Stimulated activated CD4-positive, alpha-beta T cell treated with anti-CD3 and anti-CD28 coated beads, Interleukin-1b, Interleukin-23, amount 100 ng/mL, for 1 hour (primary cell): ENCODE results near the gene SIRPB1.
"Not testable (repeated sequence)": the region's sequence is repeated elsewhere in the genome, so short reads cannot be mapped to it uniquely, and the experiment has no call there.

ENCODE experiments used
- DNase-seq, 2 donors: peaks; one replicate each; pipeline ENCODE4 v3.0.0-alpha.2; 2020; ENCODE audit warnings: low read depth in 2 of 2

SIRPB1 gene

DNA sequence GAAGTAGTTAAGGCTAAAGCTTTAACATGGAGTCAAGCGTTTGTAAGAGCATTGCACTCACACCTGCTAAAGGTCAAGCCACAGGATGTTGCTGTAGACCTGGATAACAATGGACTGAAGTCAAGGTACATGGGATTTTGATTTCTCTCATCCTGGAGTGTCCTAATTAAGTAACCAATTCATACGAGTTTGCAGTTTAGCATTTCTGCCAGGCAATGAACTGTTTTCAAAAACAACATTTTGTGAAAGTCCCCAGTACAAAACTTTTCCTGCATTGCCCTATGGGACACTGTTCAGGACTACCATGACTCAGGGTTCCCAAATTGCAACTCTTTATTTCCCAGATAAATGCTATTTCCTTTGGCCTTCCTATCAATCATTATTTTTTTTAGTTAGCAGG, 17.4 kb upstream of the SIRPB1 start:
- no peak for DNase-seq

DNA sequence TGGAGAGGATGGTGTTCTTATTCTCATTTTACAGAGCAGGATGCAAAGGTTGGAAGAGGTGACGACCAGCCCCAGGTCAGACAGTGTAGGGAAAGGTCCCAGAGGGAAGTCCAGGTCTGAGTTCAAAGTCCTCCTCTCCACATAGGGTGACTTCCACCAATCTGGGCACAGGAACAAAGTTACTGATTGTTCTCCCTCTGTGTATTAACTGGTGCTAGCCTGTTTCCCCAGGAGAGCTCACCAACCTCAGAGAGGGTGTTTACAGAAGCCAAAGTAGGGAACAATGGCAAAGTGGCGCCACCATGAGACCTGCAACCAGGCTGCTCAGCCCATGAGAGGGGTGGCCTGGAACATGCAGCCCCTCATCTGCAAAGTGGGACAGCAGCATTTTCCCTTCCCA, 16.8 kb upstream of the SIRPB1 start:
- no peak for DNase-seq

DNA sequence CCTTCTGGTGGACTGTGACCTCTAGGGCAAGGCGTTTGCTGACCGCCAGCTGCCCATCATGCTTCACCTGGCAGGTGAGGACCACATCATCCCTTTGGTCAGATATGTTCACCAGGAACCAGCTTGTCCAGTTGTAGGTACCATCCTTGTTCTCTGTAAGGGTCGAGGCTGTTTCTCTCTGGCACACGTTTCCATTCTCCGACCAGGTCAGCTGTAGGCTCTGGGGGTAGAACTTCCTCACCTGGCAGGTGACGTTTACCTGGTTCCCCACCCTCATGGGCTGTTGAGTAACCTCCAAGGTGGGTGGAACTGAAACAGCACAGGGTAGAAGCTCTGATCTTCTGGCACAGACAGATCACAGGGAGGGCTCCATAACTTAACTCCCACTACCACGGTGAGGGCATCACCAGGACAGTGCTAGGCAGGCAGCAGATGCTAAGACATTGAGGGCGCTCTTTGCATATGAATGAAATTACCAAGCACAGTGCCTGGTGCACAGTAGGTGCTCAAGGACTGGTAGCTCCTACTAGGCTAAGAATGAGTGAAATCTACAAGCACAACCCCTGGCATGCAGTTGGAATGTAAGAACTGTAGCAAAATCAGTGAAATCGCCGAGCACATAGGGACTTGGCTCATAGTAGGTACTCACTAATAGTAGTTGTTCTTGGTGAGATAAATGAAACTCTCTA, 15.6 kb upstream of the SIRPB1 start:
- no peak for DNase-seq

DNA sequence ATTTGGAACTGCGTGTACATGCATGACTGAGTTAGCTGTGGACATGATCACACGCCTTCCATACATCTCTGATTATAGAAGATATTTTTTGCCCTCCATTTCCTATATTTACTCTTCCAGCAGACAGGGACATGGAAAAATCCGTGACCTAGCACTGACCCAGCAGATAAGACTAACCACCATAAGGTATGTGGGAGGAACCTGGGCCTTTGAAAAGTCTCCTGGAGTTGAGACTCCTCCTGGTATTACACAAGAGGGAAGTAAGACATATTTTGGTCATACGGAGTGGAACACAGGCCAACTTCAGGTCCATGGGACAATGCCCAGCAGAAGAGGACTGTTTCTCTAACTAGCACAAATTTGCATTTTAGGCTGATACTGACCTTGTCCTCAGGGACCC, 13.7 kb upstream of the SIRPB1 start:
- DNase-seq, result no peak

DNA sequence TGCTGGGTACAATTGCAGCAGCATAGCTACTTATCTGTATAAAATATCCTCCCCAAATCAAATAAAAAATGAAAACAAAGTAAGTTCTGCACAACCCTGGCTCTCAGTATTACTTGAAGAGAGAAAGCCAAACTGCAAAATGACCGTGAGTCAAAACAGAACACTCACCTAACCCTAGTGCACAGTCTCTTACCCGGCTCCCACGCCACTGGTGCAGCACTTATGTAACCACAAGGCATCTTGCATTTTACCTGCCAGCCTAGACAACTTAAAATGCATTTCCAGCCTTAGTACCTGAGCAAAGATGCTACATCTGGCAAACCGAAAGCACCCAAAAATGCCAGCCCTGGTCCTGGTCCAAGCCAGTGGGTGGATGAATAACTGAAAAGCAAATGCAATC, 12.4 kb upstream of the SIRPB1 start:
- no peak for DNase-seq

DNA sequence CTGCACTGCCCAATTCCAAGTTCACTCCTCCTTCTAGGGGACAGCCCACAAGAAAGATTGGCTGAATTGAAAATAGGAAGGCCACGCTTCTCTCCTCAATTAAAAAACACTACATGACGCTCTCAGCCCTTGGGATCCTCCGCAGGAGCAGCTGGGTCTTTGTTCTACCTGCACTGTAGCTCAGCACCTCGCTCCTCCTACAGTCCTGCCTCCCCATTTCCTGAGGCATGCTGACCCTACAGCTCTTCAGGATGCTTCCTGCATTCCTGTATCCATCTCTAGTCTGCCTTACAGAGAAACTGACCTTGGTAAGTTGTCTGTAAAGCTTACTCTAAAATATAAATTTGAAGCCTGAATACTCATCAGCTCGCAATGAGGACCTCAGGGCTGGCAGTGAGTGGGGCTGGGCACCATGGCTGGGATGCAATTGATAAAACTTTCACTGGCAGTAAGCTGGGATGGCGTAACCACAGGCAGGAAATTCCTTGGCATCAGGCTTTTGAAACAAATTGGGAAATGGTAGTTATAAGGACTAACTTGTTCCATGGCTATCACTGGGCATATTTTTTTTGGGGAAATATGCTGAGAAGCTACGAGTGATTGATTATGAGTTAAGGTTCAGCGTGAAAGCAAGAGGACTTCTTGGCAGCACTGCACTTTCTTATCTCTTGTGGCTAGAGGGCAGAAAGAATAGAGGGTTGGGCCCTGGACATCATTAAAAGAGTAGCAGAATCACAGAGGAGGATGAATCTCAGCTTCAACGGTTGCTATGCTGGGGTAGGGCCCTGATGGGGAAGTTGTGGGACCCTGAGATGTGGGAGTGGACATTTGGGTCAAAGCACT, 11.7 kb upstream of the SIRPB1 start:
- DNase-seq, result no peak

DNA sequence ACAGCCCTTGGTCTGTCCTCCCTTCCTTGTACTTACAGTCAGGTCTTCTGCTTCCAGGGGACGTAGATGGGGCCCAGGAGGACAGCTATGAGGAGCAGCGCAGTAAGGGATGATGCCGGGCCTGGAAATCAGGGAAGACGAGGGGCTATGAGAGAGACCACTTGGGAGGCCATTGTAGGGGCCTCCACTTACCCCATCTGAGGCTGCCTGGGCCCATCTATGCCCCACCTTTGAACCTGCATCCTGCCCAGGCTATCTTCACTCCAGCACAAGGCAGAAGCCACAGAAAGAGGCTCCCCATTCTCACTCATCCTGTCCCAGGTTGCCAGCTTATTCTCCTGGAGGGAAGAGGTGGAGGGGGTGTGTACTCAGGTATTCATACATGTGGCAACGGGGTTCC, 10.4 kb upstream of the SIRPB1 start:
- no peak for DNase-seq

DNA sequence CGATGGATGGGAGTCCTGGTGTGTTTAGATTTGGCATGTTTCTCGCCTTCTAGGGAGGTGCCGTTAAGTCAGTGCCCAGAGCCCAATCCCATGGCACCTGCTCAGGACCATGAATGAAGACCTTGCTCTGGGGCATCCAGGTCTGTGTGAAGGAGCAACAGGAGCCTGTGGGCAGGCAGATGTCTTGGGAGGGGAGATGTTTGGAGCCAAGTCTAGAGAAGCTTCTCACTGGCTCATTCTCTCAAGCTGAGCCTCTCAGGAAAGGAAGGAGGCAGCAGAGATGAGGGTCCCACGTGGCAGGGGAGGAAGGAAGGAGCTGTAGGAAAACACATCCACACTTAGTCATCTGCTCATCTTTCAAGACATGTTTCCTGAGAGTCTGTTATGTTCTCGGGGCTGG, 9.5 kb upstream of the SIRPB1 start:
- DNase-seq, result no peak

DNA sequence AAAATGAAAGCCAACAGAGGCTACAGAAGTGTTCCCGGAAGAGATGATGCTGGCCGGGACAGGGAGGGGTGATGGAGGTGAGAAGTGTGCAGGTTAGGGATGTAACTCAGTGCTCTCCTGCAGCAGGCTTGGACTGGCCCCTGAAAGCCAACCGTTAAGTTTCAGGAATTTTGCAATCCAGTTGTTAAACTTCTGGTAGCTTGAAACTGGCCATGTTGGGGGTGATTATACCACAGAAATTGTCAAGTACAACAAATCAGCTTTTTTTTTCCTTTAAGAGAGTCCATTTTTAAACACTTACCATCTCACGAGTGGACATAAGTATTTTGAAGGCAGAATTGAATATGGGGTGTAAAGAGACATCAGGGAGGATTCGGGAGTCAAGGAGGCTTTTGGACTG, 8.8 kb upstream of the SIRPB1 start:
- DNase-seq, result no peak

DNA sequence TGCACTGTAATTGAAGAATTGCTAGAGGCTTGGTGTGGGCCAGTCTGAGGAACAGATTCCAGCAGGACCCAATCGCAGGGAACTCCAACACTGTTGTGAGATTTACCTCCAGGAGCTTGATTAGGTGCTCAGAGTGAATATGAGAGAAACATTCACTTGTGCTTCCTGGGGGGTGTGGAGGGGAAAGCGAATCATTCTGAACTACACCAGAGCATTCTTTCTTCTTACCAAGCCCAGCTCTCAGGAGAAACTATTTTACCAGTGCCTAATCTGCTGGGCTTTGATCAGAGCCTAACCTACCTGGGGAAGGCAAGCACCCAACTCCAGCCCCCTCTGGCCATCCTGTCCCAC, 7.4 kb upstream of the SIRPB1 start:
- no peak for DNase-seq

DNA sequence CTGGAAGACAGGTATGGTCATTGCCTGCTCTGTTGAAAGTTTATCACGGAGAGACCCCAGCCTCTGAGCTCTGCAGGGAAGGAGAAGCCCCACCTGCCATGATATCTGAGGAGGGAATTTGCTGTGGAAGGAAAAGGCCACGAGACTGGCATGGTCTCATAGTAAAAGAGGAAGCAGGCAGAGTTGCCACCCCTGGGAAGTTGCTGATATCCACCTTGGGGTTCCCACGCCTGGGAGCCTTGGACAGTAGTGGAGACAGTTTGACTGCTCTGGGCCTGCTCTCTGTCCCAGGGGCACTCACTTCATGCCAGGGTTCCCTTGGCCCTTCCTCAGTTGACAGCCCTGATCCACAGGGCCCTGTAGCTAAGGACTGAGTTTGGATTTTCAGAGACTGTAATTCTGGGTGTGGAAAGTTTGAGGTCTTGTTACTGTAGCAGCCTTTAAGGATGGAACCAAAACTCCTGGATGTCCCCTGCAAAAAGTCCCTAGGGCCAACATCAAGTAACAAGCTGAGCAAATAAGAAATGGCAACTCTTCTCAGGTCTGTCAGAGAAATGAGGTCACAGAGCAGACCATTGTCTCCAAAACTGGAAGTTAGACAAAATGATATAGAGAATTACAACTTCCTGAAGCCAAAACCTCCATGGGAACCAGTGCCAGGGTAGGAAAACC, 6.9 kb upstream of the SIRPB1 start:
- DNase-seq, result no peak

DNA sequence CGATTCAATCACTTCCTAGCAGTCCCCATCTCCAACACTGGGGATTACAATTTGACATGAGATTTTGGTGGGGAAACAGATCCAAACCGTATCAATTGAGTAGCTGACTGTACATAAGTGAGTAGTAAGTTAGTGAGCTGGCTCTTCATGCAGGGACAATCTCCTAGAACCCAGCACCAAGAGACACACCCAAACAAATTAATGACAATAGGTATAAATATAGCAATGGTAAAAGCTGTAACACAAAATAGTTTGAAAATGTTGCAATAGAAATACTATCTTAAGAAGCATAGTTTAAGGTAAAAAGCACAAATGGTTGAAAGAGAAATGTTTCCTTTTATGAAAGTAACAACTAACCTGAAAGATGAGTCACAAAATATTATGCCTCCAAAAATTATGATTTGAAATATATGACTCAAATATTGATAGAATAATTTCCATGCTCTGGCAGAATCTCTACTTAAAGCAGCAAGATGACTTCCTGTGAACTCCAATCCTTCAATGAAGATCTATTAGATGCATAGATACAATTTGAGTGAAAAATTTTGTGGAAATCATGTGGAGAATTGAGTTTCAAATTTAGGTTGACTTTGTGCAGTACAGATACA, 5.4 kb upstream of the SIRPB1 start:
- DNase-seq, result no peak

DNA sequence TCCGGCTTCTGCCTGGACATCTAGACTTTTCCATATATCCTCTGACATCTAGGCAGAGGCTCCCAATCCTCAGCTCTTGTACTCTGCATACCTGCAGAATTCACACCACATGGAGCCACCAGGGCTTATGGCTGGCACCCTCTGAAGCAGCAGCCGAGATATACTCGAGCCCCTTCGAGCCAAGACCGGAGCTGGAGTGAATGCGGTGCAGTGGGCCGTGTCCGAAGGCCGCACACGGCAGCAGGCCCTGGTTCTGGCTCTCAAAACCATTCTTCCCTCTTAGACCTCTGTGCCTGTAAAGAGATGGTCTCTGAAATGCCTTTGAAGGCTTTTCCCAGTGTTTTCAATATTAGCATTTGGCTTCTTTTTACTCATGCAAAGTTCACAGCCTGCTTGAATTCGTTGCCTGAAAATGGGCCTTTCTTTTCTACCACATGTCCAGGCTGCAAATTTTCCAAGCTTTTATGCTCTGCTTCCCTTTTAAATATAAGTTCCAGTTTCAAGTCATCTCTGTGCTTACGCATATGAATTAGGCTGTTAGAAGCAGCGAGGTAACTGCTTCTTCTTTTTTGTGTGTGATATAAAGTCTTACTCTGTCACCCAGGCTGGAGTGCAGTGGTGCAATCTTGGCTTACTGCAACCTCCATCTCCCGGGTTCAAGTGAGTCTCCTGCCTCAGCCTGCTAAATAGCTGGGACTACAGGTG, 3.8 kb upstream of the SIRPB1 start:
- no peak for DNase-seq

DNA sequence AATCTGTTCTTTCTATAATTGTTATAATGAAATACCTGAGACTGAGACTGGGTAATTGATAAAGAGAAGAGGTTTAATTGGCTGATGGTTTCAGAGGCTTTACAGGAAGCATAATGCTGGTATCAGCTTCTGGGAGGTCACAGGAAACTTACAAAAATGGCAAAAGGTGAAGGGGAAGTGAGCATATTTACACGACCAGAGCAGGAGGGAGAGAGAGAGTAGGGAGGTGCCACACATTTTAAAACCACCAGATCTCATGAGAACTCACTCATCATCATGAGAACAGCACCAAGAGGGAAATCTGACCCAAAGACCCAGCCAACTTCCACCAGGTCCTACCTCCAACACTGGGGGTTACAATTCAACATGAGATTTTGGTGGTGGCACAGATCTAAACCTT, 2.6 kb upstream of the SIRPB1 start:
- DNase-seq, result no peak

DNA sequence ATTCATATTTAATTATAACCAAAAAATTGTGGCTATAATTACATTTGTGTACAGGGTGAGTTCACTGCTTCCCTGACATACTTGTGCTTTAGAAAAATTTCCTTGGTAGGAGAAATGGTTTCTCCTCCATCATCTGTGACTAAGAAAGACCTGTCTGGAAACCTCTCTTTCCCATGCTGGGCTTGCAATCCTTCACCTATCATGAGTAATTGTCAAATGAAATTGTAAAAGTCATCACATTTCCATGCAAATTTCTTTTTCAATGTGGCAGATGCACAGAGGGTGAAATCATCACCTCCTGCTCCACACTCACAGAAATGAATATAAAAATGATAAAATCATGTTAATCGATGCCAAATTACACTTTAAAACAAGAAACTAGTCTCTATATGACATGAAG, 1.5 kb upstream of the SIRPB1 start:
- no peak for DNase-seq

DNA sequence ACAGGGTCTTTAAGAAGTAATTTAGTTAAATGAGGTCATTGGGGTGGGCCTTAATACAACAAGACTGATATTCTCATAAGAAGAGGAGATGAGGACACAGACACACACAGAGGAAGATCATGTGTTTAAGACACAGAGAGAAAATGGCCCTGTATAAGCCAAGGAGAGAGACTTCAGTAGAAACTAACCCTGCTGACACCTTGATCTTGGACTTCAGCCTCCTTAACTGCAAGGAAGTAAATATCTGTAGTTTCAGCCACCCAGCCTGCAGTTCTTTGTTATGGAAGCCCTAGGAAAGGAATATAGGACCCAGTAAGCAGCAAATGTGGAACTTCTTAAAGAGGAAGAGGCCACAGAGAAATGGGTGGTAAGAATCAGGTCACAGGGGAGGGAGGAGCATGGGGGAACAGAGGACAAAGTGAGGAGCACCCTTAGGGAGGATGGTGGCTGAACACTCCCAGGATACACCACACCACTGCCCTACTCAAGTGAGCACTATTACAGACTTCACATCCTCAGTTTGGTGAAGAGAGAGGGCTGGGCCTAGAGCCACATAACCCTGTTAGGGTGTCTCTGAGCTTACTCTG, 762 bp downstream of the SIRPB1 start:
- no peak for DNase-seq

DNA sequence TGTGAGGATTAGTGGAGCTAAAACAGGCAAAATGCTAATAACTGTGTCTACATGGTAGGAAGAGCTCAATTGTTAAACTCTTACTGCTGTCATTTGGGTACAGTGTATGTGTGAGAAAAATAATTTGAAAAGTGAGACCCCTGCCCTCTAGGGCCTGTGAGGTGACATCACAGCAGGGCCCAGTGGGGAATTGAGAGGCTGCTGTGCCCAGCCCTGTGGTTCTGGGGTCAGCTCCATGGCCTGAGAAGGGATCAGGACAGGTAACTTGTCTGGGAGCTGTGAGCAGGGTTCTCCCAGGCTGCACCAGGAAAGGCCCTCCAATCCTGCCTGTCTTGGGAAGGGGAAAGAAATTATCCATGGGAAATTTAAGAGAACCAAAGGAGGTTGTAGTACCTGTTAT, 1.3 kb downstream of the SIRPB1 start:
- DNase-seq, result no peak

DNA sequence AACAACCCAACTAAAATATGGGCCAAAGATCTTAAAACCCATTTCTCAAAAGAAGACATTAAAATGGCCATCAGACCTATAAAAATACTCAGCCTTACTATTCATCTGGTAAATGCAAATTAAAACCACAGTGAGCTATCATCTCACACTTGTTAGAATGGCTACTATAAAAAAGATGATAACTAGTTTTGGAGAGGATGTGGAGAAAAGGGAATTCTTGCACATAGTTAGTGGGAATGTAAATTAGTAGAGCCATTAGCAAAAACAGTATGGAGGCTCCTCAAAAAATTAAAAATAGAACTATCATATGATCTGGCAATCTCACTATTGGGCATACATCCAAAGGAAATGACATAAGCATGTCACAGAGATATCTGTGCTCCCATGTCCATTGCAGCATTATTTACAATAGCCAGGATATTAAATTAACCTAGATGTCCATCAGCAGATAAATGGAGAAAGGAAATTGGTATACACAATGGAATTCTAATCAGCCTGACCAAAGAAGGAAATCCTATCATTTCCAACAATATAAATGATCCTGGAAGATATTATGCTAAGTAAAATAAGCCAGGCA, 2.9 kb downstream of the SIRPB1 start:
- no peak for DNase-seq

DNA sequence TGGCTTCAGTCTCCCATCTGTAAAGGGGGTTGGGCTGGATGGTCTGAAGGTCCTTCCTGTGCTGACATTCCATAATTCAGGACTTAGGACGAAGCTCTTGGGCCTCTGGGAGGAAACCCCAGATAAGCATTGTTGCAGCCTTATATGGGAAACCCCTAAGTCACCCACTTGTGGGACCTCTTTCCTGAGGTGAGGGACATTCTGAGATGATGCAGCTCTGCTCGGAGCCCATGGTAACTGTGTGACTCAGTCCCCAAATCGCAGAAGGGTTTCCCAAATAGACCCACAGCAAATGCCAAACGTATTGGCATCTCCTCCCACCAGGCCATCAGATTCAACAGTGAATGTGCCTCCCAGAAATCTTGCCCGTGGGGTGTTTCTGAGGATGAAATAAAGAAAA, 9.4 kb downstream of the SIRPB1 start:
- DNase-seq, result not testable (repeated sequence)

DNA sequence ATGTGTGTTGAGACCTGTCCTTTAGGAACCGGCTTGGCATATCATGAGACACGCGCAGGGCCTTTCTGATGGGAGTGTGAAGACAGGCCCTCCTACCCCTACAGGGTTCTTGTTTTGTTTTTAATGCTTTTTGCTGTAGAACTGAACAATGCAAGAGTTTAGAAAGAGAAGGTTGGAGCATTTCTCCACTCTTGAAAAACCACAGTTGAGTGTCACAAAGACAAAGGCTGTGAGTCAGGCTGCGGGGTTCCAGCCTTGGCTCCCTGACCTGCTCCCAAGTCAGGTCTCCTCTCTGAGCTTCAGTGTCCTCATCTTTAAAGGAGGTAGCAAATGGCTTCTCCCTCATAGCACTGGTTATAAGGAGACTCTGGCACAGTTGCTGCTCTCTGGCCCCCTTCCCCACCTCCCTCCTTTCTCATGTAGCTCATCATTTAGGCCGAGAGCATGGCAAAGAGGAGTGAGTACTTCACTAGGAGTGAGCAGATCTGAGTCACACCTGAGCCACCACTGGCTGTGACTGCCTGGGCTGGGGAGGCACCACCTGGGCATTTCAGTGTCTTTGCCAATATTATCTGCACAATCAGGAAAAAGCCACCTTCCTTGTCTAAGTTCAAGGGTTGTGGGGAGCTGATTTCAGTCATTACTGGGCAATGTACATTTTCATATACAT, 11.0 kb downstream of the SIRPB1 start:
- DNase-seq, result not testable (repeated sequence)

DNA sequence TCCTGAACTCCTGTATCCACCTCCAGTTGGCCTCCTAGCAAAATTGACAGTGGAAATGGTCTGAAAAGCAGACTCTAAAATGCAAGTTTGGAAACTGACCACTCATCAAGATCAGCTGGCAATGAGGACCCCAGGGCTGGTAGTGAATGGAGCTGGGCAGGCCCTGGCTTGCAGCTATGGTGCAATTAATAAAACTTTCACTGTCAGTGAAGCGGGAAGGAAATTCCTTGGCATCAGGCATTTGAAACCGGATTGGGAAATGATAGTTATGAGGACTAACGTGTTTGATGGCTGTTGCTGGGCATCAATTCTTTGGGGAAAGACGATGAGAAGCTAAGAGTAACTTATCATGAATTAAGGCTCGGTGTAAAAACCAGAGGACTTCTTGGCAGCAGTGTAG, 19.1 kb downstream of the SIRPB1 start:
- no peak for DNase-seq
